SK-N-DZ (cell line): ENCODE data around the gene HEXD. TPM values are rescaled to one million over a fixed set of nuclear protein-coding genes. Genes with fewer than 3 reads are reported as not detected.
"Not testable (repeated sequence)": the region's sequence is repeated elsewhere in the genome, so short reads cannot be mapped to it uniquely, and the experiment has no call there.

Experiments
- DNase-seq: peaks from one replicate; pipeline ENCODE4 v3.0.0-alpha.2; 2015; ENCODE audit warnings: low spot score
- polyA plus RNA-seq, 2 experiments: library from polyadenylated mRNA; depleted of rRNA; stranded (reverse); fragments of >200 nt; gene quantifications; 2 replicates each; pipeline ENCODE4 v1.2.3, GENCODE V29; 2014

Gene HEXD
- 27.7 and 50.6 TPM in 2 replicates for polyA plus RNA-seq (2014; cell fraction: cytosol; rRNA removed)
- 398 and 453 TPM in 2 replicates for polyA plus RNA-seq (2014; cell fraction: nucleus; rRNA removed)

DNA sequence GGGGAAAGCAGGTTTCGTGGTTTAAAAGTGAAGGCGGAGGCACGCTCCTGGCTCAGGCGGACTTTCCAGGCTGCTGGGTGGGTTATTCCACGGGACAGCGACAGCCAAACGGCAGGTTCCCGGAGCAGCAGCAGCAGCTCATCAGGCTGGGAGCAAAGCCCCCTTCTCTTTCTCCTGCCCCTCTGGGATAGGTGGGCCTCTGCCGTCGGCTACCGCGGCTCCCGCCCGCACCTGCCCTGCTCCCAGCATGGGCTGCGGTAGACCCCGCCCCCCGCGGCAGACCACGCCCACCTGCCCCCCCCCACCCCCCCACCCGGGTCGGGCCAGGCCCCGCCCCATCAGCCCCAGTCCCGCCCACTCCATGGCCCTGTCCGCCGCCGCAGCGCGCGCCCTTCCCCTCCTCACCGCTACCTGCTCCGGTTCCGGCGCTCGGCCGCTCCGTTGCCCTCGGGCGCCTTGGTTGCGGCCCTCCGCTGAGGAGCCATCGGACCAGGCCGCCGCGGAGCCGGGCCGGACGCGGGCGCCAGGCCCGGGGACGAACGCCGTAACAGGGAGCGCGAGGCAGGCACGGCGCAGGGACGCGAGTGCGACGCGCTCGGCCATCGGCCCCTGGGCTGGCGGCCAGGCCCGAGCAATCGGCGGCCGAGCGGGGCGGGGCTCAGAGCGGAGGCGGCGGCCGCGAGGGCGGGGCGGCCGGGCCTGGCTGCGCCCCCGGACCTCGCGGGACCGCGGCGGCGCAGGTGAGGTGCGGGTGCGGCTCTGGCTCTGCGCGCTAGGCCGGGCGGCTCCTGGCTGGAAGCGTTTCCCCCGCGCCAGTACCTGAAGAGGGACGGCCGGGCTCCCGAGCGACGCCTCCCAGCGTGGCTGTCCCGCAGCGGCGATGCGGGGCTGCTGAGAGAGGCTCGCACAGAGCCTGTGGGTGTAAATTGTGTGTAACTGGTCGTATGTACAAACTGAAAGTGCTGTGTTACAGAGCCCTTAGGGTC lies at the start of gene HEXD, which contains the start of gene OGFOD3:
HEXD (plus strand) TSS at position 347 of the 986 bp plus-strand sequence. CDS start 1,453 bp downstream, outside the sequence.
OGFOD3 (minus strand) TSS at position 586 of the 986 bp plus-strand sequence; CDS start at position 485, 101 bp downstream.
- DNase-seq = peak; percentile 85

DNA sequence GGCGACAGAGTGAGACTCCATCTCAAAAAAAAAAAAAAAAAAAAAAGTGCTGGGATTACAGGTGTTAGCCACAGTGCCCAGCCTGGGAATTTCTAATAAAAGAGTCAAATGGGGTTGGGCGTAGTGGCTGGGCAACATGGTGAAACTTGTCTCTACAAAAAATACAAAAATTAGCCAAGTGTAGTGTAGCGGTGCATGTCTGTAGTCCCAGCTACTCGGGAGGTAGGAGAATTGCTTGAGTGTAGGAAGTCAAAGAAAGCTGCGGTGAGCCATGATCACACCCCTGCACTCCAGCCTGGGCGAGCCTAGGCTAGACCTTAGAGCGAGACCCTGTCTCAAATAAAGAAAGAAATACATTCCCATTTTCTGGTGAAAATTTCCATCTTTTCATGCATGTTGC lies 48.9 kb upstream of the HEXD start:
- DNase-seq = no peak

DNA sequence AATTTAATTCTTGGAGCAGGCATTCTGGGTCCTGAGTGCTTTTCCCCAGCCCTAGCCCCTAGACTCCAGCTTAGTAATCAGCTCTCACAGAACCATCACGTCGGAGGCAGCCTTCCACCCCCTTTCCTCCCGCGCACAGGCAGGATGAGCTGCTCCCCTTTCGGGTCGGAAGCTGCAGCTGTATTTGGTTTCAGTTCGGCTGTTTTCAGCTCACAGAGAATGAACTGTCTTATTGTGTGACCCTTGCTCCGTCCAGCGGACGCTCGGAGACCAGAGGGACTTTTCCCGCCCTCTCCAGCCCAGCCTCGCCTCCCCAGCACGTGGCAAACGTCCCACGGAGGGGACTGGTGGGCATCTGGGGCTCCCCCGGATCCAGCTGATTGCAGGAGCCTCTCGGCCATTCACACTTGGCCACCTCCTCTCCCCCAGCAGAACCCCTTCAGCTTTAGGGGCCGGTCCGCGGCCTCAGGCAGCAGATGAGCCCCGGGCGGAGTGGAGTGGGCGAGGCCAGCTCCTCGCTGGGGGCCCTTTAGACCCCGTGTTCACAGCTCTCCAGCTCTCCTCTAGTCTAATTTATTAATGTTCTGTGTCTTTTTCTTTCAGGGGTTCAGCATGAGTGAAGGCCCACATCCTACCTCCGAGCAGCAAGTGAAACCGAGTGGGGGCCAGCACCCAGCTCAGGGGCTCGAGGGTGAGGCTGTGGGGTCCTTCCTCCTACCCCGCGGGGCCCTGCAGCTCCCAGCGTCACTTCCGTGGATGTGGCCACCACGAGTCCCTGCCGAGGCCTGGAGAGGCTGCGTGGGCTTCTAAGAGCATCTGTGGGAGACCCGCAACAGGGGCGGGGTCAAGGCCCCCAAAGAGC lies 47.4 kb upstream of the HEXD start:
- no peak for DNase-seq

DNA sequence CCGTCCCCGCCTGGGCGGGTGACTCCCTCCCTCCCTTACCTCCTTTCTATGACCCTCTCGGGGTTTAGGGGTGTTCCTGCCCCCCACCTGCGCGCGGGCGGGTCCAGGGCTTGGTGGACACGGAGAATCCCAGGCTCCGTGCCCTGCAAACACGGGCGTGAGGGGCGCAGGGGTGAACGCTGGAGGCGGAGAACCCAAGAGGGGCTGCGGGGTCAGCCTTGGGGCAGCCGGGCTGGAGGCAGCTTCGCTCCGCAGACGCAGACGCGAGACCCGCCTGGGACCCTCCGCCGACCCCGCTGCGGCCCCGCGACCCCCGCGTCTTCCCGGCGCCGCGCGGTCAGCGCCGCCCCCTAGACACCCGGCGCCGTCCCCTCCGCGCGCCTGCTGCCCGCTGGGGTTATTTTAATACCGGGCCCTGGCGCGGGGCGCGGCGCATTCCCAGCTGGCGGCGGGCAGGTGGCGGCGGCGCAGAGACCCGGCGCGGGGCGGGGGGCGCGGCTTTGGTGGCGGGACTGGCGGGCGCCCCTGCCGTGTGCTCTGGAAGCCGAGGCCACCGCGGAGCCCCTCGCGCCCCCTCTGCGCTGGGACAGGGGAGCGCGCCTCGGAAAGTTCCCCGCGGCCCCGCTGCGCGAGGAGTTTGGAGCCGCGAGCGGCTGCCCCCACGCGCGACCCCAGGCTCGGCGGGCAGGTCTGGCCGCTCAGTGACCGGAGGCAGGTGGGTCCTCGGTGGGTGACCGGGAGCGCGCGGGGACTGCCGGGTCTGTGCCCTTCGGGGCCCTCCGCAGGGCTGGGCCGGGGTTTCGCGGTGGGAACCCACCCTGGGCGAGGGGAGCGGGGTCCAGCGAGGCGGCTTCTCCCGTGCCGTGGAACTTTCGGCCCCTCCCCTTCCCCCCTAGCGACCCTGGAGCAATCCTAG lies 46.6 kb upstream of the HEXD start, which contains the start of gene UTS2R:
UTS2R (plus strand) TSS at position 433 of the 916 bp plus-strand sequence. CDS start 2,560 bp downstream, outside the sequence.
- DNase-seq = no peak

DNA sequence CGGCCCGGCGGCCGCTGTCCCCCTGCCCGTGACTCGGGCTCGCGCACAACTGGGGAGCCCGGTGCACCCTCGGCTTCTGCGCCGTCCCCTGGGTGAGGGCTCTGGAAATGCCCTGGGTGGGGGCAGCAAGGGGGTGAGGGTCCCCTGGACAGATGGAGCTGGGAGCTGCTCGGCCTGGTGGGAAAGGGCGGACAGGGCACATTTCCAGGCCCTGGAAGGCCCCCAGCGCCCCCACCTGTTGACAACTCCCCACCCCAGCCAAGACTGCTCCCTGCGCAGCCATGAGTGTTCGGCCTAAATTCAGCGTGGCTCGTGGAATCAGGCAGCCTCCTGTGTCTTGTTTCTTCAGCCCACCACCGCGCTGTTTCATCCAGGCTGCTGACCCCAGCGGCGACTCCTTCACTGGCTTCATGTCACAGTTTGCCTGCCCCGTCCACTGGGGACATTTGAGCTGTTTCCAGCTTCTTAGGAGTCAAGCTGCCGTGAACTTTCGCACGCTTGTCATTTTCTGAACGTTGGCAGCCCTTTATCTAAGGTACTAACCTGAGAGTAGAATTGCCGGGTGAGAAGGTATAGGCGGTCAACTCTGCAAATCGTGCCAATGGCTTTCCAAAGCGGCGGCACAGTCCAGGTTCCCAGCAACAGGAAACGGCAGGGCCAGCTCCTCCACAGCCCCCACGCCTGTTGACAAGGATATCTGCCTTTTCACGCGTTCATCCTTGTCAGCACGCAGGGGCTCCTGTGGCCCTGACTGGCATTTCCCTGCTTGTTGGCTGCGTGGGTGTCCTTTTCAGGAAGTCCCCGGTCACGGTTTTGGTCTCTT lies 45.7 kb upstream of the HEXD start:
- DNase-seq = no peak

DNA sequence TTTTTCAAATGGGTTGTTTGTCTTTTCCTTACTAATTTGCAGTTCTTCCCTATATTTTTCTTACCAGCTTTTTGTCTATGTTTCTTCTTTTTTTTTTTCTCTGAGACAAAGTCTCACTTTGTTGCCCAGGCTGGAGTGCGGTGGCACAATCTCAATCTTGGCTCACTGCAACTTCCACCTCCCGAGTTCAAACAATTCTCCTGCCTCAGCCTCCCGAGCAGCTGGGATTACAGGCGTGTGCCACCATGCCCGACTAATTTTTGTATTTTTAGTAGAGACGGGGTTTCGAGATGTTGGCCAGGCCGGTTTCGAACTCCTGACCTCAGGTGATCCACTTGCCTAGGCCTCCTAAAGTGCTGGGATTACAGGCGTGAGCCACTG lies 45.1 kb upstream of the HEXD start:
- DNase-seq = not testable (repeated sequence)

DNA sequence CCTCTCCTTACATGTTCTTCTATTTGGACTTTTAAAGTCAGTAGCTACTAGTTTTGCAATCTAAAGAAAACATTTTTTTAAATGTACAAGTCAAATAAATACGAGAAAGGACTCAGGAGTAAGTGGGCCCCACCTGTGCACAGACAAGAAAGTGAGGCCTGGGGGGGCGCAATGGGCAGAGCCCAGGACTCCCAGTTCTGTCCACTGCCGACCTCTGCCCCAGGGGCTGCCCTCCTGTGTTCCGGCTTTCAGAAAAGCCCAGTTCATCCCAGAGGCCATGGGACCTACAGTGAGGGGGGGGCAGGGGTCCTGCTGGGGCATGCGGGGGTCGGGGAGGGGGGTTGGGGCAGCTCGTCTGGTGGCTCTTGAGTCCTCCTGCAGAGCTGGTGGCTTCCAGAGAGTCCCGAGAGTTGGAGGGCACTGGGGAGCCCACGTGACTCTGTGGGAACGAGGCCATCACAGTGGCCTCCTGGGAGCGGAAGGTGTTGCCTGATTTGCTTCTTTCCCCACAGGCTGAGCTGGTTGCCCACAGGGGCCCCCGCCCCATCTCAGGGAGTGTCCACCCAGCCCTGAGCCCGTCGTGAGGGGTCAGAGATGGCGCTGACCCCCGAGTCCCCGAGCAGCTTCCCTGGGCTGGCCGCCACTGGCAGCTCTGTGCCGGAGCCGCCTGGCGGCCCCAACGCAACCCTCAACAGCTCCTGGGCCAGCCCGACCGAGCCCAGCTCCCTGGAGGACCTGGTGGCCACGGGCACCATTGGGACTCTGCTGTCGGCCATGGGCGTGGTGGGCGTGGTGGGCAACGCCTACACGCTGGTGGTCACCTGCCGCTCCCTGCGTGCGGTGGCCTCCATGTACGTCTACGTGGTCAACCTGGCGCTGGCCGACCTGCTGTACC lies 44.2 kb upstream of the HEXD start:
- no peak for DNase-seq

DNA sequence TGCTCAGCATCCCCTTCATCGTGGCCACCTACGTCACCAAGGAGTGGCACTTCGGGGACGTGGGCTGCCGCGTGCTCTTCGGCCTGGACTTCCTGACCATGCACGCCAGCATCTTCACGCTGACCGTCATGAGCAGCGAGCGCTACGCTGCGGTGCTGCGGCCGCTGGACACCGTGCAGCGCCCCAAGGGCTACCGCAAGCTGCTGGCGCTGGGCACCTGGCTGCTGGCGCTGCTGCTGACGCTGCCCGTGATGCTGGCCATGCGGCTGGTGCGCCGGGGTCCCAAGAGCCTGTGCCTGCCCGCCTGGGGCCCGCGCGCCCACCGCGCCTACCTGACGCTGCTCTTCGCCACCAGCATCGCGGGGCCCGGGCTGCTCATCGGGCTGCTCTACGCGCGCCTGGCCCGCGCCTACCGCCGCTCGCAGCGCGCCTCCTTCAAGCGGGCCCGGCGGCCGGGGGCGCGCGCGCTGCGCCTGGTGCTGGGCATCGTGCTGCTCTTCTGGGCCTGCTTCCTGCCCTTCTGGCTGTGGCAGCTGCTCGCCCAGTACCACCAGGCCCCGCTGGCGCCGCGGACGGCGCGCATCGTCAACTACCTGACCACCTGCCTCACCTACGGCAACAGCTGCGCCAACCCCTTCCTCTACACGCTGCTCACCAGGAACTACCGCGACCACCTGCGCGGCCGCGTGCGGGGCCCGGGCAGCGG lies 43.4 kb upstream of the HEXD start:
- DNase-seq = no peak

DNA sequence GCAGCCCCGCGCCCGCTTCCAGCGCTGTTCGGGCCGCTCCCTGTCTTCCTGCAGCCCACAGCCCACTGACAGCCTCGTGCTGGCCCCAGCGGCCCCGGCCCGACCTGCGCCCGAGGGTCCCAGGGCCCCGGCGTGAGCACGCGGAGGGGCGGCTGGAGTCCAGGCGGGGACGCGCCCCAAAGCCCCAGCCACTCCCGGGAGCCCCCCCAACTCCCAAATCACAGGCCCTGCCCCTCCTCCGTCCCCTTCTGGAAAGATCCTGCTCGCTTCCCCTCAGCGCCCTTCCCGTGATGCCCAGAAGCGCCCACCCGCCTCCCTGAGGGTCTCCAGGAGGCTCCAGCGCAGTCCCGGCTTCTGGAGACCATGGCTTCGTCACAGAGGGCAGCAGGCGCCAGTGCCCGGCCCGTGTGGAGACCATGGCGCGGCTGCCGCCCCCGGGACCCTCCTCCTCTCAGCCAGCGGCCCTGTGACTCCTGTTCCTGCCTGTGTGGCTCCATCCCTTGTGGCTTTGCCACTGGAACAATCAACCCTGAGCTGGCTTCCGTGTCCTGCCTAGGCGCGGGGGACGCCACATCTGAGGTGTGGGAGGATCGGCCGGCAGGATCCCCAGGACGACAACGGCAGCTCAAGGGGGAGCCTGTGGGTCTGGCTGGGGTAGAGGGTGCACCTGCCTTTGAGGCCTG lies 42.6 kb upstream of the HEXD start:
- DNase-seq = no peak

DNA sequence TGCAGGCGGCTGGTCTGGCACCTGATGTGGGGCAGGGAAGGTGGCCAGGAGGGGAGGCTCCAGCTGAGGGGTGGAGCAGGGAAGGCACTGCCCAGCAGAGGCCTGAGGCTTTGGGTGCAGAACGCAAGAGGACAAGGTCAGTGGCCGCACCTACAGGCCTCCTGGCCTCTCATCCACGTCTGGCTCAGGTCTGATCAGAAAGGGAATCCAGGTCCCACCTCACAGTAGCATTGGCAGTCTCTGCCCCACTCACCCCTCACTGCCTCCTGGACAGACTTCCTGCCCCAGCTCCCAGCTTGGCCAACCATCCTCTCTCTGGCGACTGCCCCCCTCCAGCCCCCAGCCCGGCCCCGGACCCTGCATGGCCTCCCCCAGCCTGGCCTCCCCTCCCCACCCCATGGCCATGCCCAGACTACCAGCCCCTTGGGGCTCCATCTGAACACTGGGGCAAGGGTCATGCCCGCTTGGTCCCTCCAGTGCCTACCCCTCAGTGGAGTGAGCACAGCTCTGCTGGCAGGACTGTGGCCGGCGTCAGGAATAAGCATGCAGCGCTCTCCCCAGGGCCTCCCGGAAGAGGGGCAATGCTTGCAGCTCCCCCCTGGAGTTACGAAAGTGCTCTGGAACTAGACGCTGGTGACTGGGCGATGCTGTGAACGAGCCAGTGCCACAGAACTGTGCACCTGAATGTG lies 42.0 kb upstream of the HEXD start:
- DNase-seq = no peak

DNA sequence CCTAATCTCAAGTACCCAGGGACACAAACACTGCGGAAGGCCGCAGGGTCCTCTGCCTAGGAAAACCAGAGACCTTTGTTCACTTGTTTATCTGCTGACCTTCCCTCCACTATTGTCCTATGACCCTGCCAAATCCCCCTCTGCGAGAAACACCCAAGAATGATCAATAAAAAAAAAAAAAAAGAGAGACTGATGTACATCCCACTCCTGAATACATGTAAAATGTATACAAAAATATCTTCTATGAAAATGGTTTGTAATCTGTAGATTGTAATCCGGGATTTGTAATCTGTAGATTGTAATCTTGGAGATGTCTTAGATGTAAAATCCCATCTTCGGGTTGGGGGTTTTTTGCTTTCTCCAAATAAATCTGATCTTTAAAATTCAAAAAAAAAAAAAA lies 40.9 kb upstream of the HEXD start:
- not testable (repeated sequence) for DNase-seq

DNA sequence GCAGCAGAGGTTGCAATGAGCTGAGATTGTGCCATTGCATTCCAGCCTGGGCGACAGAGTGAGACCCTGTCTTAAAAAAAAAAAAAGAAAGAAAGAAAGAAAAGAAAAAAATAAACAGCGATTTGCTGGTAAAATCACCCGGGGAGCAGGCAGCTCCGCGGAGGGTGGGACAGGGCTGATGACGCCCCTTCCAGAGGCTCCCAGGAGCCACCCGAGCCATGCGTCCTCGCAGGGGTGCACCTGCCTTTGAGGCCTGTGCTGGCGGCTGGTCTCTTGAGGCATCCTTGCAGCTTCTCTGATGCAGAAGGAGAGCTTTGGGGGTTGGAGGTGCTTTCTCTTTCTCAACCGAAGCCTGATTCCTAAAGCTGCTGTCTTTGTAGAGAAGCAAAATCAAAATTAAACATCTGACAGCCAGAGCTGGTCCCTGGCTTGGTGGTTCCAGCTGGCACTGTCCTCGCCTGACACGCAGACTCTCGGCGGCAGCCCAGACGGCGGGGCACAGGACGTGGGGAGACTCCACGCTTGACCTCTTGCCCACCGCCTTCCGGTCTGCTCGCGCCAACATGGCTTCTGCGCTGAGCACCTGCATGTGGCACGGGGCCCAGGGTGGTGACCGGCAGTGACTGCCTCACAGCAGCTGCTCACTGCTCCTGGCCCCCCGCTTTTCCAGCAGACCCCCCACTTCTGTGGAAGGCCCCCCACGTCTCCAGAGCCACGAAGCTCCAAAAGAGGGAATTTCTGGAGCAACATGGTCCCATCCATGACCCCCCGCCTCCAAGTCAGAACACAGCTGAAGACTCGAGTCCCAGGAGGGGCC lies 40.0 kb upstream of the HEXD start:
- no peak for DNase-seq

DNA sequence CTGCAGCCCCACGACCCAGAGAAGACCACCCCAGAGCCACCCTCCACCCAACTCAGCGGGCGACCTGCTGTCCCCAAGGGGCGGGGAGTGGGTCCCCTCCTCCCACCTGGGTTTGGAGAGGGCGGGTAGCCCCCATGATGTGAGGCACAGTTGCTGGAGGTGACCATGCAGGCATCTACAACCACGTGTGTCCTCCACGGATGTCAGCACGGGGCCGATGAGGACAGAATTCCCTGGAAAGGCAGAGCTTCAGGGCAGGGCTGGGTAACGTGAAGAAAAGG lies 39.5 kb upstream of the HEXD start:
- DNase-seq = no peak

DNA sequence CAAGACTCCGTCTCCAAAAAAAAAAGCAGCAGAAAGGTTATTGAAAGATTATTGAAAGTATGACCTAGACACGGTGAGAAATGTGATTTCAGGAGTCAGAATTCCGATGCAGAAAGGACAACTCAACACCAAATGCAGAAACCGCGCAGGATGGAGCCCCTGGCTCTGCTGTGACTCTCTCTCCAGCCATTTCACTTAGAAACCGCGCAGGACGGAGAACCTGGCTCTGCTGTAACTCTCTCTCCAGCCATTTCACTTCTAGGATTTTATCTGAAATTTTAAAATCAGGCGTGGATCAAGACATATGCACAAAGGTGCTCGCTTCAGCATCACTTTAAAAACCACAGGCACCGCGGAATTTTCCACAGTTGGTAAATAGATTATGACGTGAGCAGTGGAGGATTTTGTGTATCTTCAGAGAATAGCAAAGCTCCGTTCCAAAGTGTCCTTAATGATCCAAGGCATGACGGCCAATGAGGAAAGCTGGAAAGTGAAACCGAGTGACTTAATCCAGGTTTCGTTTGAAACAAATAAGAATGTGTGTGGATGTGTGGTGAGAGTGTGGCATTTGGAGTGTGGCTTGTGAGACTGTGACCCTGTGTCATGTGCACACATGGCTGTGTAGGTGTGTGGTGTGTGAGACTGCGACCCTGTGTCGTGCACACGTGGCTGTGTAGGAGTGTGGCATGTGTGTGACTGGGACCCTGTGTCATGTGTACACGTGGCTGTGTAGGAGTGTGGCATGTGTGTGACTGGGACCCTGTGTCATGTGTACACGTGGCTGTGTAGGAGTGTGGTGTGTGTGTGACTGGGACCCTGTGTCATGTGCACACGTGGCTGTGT lies 37.1 kb upstream of the HEXD start:
- DNase-seq = no peak

DNA sequence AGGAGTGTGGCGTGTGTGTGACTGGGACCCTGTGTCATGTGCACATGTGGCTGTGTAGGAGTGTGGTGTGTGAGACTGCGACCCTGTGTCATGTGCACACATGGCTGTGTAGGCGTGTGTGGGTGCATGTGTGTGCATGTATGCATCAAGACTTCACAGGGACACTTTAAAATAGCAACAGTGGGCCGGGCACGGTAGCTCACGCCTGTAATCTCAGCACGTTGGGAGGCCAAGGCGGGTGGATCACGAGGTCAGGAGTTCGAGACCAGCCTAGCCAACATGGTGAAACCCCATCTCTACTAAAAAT lies 36.5 kb upstream of the HEXD start:
- not testable (repeated sequence) for DNase-seq
